Heart right ventricle (tissue), 16 donors: ENCODE data around the gene CNTN5. TPM values are rescaled to one million over a fixed set of nuclear protein-coding genes. Genes with fewer than 3 reads are reported as not detected.

Source experiments
- ATAC-seq, 8 donors: fragments of 200-7000 bp; cut with Tn5 transposase; one replicate each; pipeline ENCODE4 v1.9.1; 2020; ENCODE audit warnings: mild to moderate bottlenecking in 8 of 8, moderate library complexity in 8 of 8, moderate number of reproducible peaks in 1 of 8
- DNase-seq, 2 donors: peaks; one replicate each; pipeline ENCODE4 v3.0.0-alpha.2; 2020
- H3K27ac ChIP-seq, 10 donors: fragments of 200-600 bp; sonication (generic) in 2 of 10; one replicate each; pipeline versions ENCODE4 v1.5.0 to v1.8.0; 2020 to 2022; ENCODE audit warnings: mild to moderate bottlenecking in 3 of 10
- H3K27me3 ChIP-seq, 7 donors: fragments of 200-600 bp; one replicate each; pipeline ENCODE4 v1.8.0; 2021 to 2022; ENCODE audit warnings: mild to moderate bottlenecking in 2 of 7
- H3K36me3 ChIP-seq, 9 donors: fragments of 200-600 bp; sonication (generic) in 1 of 9; one replicate each; pipeline versions ENCODE4 v1.5.0 to v1.8.0; 2020 to 2022; ENCODE audit warnings: mild to moderate bottlenecking in 2 of 9
- H3K4me1 ChIP-seq, 9 donors: fragments of 200-600 bp; sonication (generic) in 1 of 9; one replicate each; pipeline versions ENCODE4 v1.5.0 to v1.8.0; 2020 to 2022; ENCODE audit warnings: mild to moderate bottlenecking in 4 of 9
- H3K4me3 ChIP-seq, 10 donors: fragments of 200-600 bp; sonication (generic) in 2 of 10; one replicate each; pipeline versions ENCODE4 v1.5.0 to v1.8.0; 2020 to 2022; ENCODE audit warnings: mild to moderate bottlenecking in 7 of 10, moderate library complexity in 2 of 10
- H3K9me3 ChIP-seq, 11 donors: fragments of 200-600 bp in 10 of 11; sonication (generic) in 2 of 11; one replicate each; pipeline versions ENCODE4 v1.5.0 to v1.8.0; 2013 to 2022; ENCODE audit warnings: mild to moderate bottlenecking in 2 of 11, control low read depth in 1 of 11, moderate library complexity in 1 of 11
- CTCF ChIP-seq, 9 donors: fragments of 200-600 bp; sonication (generic) in 2 of 9; IDR thresholded peaks; one replicate each; pipeline versions ENCODE4 v1.5.0 to v1.8.0; 2021 to 2022; ENCODE audit warnings: antibody characterized with exemption in 9 of 9, mild to moderate bottlenecking in 5 of 9, moderate library complexity in 1 of 9
- WGBS, 2 donors: extraction: QIAGEN DNeasy Blood & Tissue Kit; methylation state at CpG; one replicate each; pipeline ENCODE4 v1.1.7; 2013; ENCODE audit warnings: inconsistent platforms in 1 of 2; 5-methylcytosine and 5-hydroxymethylcytosine counted together
- intact Hi-C, 10 donors: fragments of 100-400 bp; cut with DNase I; formaldehyde crosslinking; loops; one replicate each; pipeline versions ENCODE4 v1.11.1 to v1.14.2; 2022
- polyA plus RNA-seq, 2 donors: library from polyadenylated mRNA; stranded (reverse); fragments of 200-250 nt; gene quantifications; one replicate each; pipeline ENCODE4 v1.2.3, GENCODE V29; 2013
- total RNA-seq, 10 donors: library from RNA; stranded (reverse); fragmentation: NEBNext Ultra II Directional in 3 of 10; extraction: Animal tissue kit (Norgen Biotek cat#: 25700) in 3 of 10; gene quantifications; one replicate each; pipeline versions ENCODE4 v1.2.1 to v1.2.4, GENCODE V29; 2021 to 2023
- donor health status: Arrhythmogenic right ventricular cardiomyopathy.
- donor health status: ischemic (EF 13 %, LVEDD 7.1; RV severe dilation, severe dysfunction).
- donor health status: healthy with polysubstance abuse.
- donor health status: DM: no; HTN: yes; CAD: no.
- donor health status: DM: no; HTN: no; CAD: no.
- donor health status: ischemic (EF 25% LVEDD 6.9; RV normal size, moderate dysfunction).
- donor health status: ischemic (EF 25% LVEDD 5.7; RV mildly dilated, moderate dysfunction).
- donor health status: healthy.
- donor health status: DM: yes; HTN: yes; CAD: no.
- donor health status: Ischemic cardiomyopathy.
- donor health status: ischemic (EF 35%, LVEDD 5.7; RV mildly dilated, moderate dysfunction).
- donor health status: nonischemic (EF 11% LVEDD 7.7; RV severe dilation, severe dysfunction).
- donor health status: DM: yes; HTN: yes; CAD: no.
- donor health status: PGD.
- donor health status: ischemic (EF 29% LVEDD 5.4; RV normal size, mild dysfunction).
- donor health status: nonischemic (EF 23%, LVEDD 6.1; RV moderate dilation, normal function).

The CNTN5 gene
- total and polyA plus RNA-seq, 12 donors, result 0.05 to 0.35 (median 0.17) TPM; not detected in 6

DNA sequence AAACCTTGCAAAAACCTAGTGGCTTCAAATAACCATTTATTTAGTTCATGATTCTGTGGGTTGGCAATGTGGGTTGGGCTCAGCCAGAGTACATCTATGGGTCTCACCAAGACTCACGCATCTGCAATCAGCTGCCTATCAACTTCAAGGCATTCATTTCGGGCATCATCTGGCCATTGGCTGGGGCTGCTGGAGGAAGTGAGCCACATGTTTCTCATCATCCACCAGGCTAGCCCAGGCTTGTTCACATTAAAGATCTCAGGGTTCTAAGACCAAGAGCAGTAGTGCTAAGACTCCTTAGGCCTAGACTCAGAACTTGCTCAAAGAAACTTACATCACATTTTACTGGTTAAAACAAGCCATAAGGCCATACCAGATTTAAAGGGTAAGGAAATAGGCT, 1187.5 kb downstream of the CNTN5 start:
- ATAC-seq, result no peak
- Histone ChIP-seq H3K9me3 (no peaks in the 10 kb centered on the region), H3K36me3 (no peaks in the 10 kb centered on the region), H3K4me3 (no peak overlapping the region), H3K27ac (no peak overlapping the region), H3K4me1 (no peaks in the 10 kb centered on the region), H3K27me3 (no peaks in the 10 kb centered on the region)
- 86 to 98% methylated on average over 2 of the region's 2 CpGs for WGBS, 2 donors
- intact Hi-C loops, result no loop called here
- TF ChIP-seq CTCF (IDR thresholded peaks at IDR 0.05), result no peak
- DNase-seq, result no peak

- no peak overlapping the region for H3K27ac ChIP-seq
- no peaks in the 10 kb centered on the region for H3K4me1 ChIP-seq
- H3K36me3 ChIP-seq, result no peaks in the 10 kb centered on the region
- no peak for ATAC-seq
- no peak overlapping the region for H3K4me3 ChIP-seq
- DNase-seq, result no peak
- WGBS, 2 donors, result 66 to 74% methylated on average over 1 of the region's 1 CpG
- H3K27me3 ChIP-seq, result no peaks in the 10 kb centered on the region
- TF ChIP-seq CTCF (IDR thresholded peaks at IDR 0.05), result no peak
- intact Hi-C loops, result no loop called here
- H3K9me3 ChIP-seq, result no peaks in the 10 kb centered on the region
Measured at GRCh38 chr11:100214791-100215190, 1194.0 kb downstream of the CNTN5 start.

DNA sequence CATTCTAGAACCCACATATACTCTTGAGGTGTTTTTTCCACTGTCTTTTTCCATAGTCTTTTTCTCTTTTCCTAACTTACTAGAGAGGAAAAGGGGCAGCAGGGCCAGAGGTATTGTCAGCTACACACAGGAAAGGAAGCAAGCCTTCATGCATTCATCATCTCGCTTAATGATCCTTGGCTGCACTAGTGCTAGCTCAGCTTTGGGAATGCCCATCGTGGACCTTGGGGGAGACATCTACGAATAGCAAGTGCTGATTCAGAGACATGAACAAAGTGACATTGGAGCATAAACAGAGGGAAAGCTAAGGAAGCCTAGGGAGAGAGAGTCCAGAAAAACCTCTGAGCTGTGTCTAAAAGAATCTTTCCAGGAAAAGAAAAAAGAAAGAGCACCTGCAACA, 1200.1 kb downstream of the CNTN5 start:
- Histone ChIP-seq H3K36me3 (no peaks in the 10 kb centered on the region), H3K4me3 (no peak overlapping the region), H3K27ac (no peak overlapping the region), H3K4me1 (no peaks in the 10 kb centered on the region), H3K27me3 (no peaks in the 10 kb centered on the region), H3K9me3 (no peaks in the 10 kb centered on the region)
- ATAC-seq (no peak), DNase-seq (no peak)
- intact Hi-C loops, result loop anchor here in 1 of 10 donors (5.0 kb wide), 1 partner anchor 464 kb away; no protein-coding TSS in a partner anchor
- 65 to 70% methylated on average over 3 of the region's 3 CpGs for WGBS, 2 donors
- no peak for TF ChIP-seq CTCF (IDR thresholded peaks at IDR 0.05)

DNA sequence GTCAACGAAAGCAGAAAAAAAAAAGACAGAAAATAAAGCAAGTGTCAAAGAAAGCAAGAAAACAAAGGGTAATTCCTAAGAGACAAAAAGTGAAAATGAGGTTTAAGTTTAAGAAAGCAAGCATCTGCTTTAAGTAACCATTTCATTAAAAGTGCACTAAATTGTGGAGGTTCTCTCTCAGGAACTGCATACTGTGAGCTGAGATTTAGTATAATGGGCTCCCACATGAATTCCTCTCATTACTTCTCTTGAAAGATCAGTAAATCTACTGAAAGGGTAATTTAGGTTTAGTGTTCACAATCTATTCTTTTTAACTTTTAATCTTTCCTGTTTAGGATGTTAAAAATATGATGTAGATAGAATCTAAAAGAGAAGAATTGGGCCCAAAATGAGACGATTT, 1201.0 kb downstream of the CNTN5 start:
- no peak for TF ChIP-seq CTCF (IDR thresholded peaks at IDR 0.05)
- Histone ChIP-seq H3K27me3 (no peaks in the 10 kb centered on the region), H3K4me3 (no peak overlapping the region), H3K9me3 (no peaks in the 10 kb centered on the region), H3K36me3 (no peaks in the 10 kb centered on the region), H3K27ac (no peak overlapping the region), H3K4me1 (no peaks in the 10 kb centered on the region)
- 71% methylated on average over 2 of the region's 2 CpGs for WGBS, 2 donors
- DNase-seq (no peak), ATAC-seq (no peak)
- intact Hi-C loops, result loop anchor here in 1 of 10 donors (5.0 kb wide), 1 partner anchor 464 kb away; no protein-coding TSS in a partner anchor
